WTC11 (cell line): ENCODE results near the gene OR2AE1. TPM values are rescaled to one million over a fixed set of nuclear protein-coding genes. Genes with fewer than 3 reads are reported as not detected.
A peak's percentile ranks its signal among the peaks of the same experiment; 100 is the strongest.

ENCODE experiments used
- ATAC-seq: fragments of 200-7000 bp; cut with Tn5 transposase; 2 replicates; pipeline ENCODE4 v1.10.0; 2021; ENCODE audit warnings: mild to moderate bottlenecking, moderate library complexity
- CTCF ChIA-PET: fragments of 300-600 bp; sonication (Branson Sonifier 250); formaldehyde crosslinking; loops from one replicate; lab custom pipeline; 2021; ENCODE audit warnings: antibody characterized with exemption; lab: Charles Lee
- POLR2A ChIA-PET: fragments of 350-600 bp; sonication (Branson Sonifier 250); formaldehyde crosslinking; loops from one replicate; lab custom pipeline; 2021; ENCODE audit warnings: antibody characterized with exemption; lab: Charles Lee
- DNase-seq: peaks from one replicate; pipeline ENCODE4 v3.0.0; 2021; ENCODE audit warnings: low spot score
- H3K27ac Mint-ChIP-seq: 2 replicates; pipeline ENCODE4 v1.8.0; 2021; ENCODE audit warnings: mixed read lengths
- H3K27me3 Mint-ChIP-seq: 2 replicates; pipeline ENCODE4 v1.8.0; 2021; ENCODE audit warnings: low read depth, mild to moderate bottlenecking, moderate library complexity, mixed read lengths
- H3K36me3 Mint-ChIP-seq: 2 replicates; pipeline ENCODE4 v1.8.0; 2021; ENCODE audit warnings: mixed read lengths
- H3K4me1 Mint-ChIP-seq: 2 replicates; pipeline ENCODE4 v1.8.0; 2022; ENCODE audit warnings: mixed read lengths
- H3K4me3 Mint-ChIP-seq: 2 replicates; pipeline ENCODE4 v1.8.0; 2021; ENCODE audit warnings: mild to moderate bottlenecking, moderate library complexity, mixed read lengths
- H3K9me3 Mint-ChIP-seq: 2 replicates; pipeline ENCODE4 v1.8.0; 2021; ENCODE audit warnings: mixed read lengths
- ATF1 ChIP-seq: sonication (generic); formaldehyde crosslinking; IDR thresholded peaks from 2 replicates; pipeline ENCODE4 v1.8.1; 2023; ENCODE audit warnings: mild to moderate bottlenecking, moderate library complexity, missing genetic modification reagents
- ATF6 ChIP-seq: sonication (generic); formaldehyde crosslinking; IDR thresholded peaks from 2 replicates; pipeline ENCODE4 v1.8.1; 2023; ENCODE audit warnings: mild to moderate bottlenecking, missing genetic modification reagents
- CDX4 ChIP-seq: fragments of 250-450 bp; sonication (Bioruptor Pico); IDR thresholded peaks from 2 replicates; pipeline ENCODE4 v1.9.0; 2021; ENCODE audit warnings: moderate library complexity, mild to moderate bottlenecking, inconsistent platforms, borderline replicate concordance
- CREB1 ChIP-seq: sonication (generic); formaldehyde crosslinking; IDR thresholded peaks from 2 replicates; pipeline ENCODE4 v1.8.0; 2023; ENCODE audit warnings: mild to moderate bottlenecking, missing genetic modification reagents
- ELF4 ChIP-seq: sonication (generic); formaldehyde crosslinking; IDR thresholded peaks from 2 replicates; pipeline ENCODE4 v1.8.1; 2022; ENCODE audit warnings: low read depth, mild to moderate bottlenecking, moderate library complexity, missing genetic modification reagents
- ETV6 ChIP-seq: sonication (generic); formaldehyde crosslinking; IDR thresholded peaks from 2 replicates; pipeline ENCODE4 v1.8.1; 2022; ENCODE audit warnings: mild to moderate bottlenecking, missing genetic modification reagents
- FOXP1 ChIP-seq: sonication (generic); formaldehyde crosslinking; IDR thresholded peaks from 2 replicates; pipeline ENCODE4 v1.8.0; 2022; ENCODE audit warnings: missing genetic modification reagents, mild to moderate bottlenecking, moderate library complexity, borderline replicate concordance
- GABPB1 ChIP-seq: sonication (generic); formaldehyde crosslinking; IDR thresholded peaks from 2 replicates; pipeline ENCODE4 v1.8.1; 2023; ENCODE audit warnings: mild to moderate bottlenecking, missing genetic modification reagents
- HMGXB4 ChIP-seq: sonication (generic); formaldehyde crosslinking; IDR thresholded peaks from 2 replicates; pipeline ENCODE4 v1.8.1; 2023; ENCODE audit warnings: mild to moderate bottlenecking, moderate library complexity, missing genetic modification reagents
- IRF2 ChIP-seq: sonication (generic); formaldehyde crosslinking; IDR thresholded peaks from 2 replicates; pipeline ENCODE4 v1.8.0; 2022; ENCODE audit warnings: low read depth, missing genetic modification reagents, borderline replicate concordance
- NFYB ChIP-seq: sonication (generic); formaldehyde crosslinking; conservative IDR thresholded peaks from 2 replicates; pipeline ENCODE4 v1.8.0; 2022; ENCODE audit warnings: low read depth, missing genetic modification reagents
- NR2C2 ChIP-seq: sonication (generic); formaldehyde crosslinking; IDR thresholded peaks from 2 replicates; pipeline ENCODE4 v1.8.0; 2022; ENCODE audit warnings: mild to moderate bottlenecking, missing genetic modification reagents
- NR3C1 ChIP-seq: sonication (generic); formaldehyde crosslinking; conservative IDR thresholded peaks from 2 replicates; pipeline ENCODE4 v1.8.1; 2023; ENCODE audit warnings: low read depth, mild to moderate bottlenecking, missing genetic modification reagents
- OVOL2 ChIP-seq: fragments of 250-450 bp; sonication (Bioruptor Pico); IDR thresholded peaks from 2 replicates; pipeline ENCODE4 v1.9.0; 2021; ENCODE audit warnings: mild to moderate bottlenecking, borderline replicate concordance
- ZNF263 ChIP-seq: sonication (generic); formaldehyde crosslinking; IDR thresholded peaks from 2 replicates; pipeline ENCODE4 v1.8.1; 2022; ENCODE audit warnings: low read depth, mild to moderate bottlenecking, moderate library complexity, missing genetic modification reagents
- ZNF396 ChIP-seq: fragments of 250-450 bp; sonication (Bioruptor Pico); IDR thresholded peaks from 2 replicates; pipeline ENCODE4 v1.8.0; 2021; ENCODE audit warnings: mild to moderate bottlenecking, moderate library complexity, borderline replicate concordance
- ZNF423 ChIP-seq: fragments of 250-450 bp; sonication (Bioruptor Pico); IDR thresholded peaks from 2 replicates; pipeline ENCODE4 v2.1.2; 2022; ENCODE audit warnings: mild to moderate bottlenecking, moderate library complexity
- ZSCAN18 ChIP-seq: fragments of 250-450 bp; sonication (Bioruptor Pico); IDR thresholded peaks from 2 replicates; pipeline ENCODE4 v2.1.2; 2022; ENCODE audit warnings: mild to moderate bottlenecking, moderate library complexity
- total RNA-seq: library from RNA; stranded (reverse); gene quantifications from 3 replicates; pipeline ENCODE4 v1.2.3, GENCODE V29; 2021

The OR2AE1 gene
- total RNA-seq, 1 experiment from 2014 or later: 0.15 TPM

GRCh38 chr7:99863847-99864440 lies 12.9 kb downstream of the OR2AE1 start:
- no peak overlapping the region for H3K27ac Mint-ChIP-seq
- peaks cover 35% of the 10 kb centered on the region for H3K9me3 Mint-ChIP-seq

GRCh38 chr7:99860281-99861127 lies 16.3 kb downstream of the OR2AE1 start:
- Mint-ChIP-seq H3K4me3 (no peak overlapping the region), H3K27me3 (0 out of 2 replicates have a peak, but pooled peaks cover 3% of the 10 kb centered on the region)
- TF ChIP-seq NFYB (no peak), ZNF423 (CRISPR knock-in tag) (no peak), GABPB1 (peak; percentile 25; the same call in 1 of the 2 replicates), IRF2 (no peak)
- TF ChIP-seq, all 79 proteins: peak for 1
- Mint-ChIP-seq H3K9me3 (peaks cover 25% of the 10 kb centered on the region), H3K27ac (no peak overlapping the region), H3K4me1 (no peaks in the 10 kb centered on the region), H3K36me3 (0 out of 2 replicates have a peak, but pooled peaks cover 8% of the 10 kb centered on the region)
- POLR2A ChIA-PET: no interaction called here
- ATAC-seq (no peak), DNase-seq (no peak)
- CTCF ChIA-PET: no interaction called here

More at GRCh38 chr7:99863847-99864440, 12.9 kb downstream of the OR2AE1 start:
- H3K27me3 Mint-ChIP-seq: 0 out of 2 replicates have a peak, but pooled peaks cover 3% of the 10 kb centered on the region
- H3K4me1 Mint-ChIP-seq: no peaks in the 10 kb centered on the region
- POLR2A ChIA-PET: no interaction called here
- 0 out of 2 replicates have a peak, but pooled peaks cover 8% of the 10 kb centered on the region for H3K36me3 Mint-ChIP-seq
- CTCF ChIA-PET: interaction anchor here (1.1 kb wide), 1 partner anchor 262 kb away, joined by 3 read pairs; no protein-coding TSS in a partner anchor
- DNase-seq: no peak
- ATAC-seq: no peak
- no peak for TF ChIP-seq ATF1 (CRISPR knock-in tag)
- no peak for TF ChIP-seq NR3C1 (CRISPR knock-in tag)
- TF ChIP-seq ZNF263 (CRISPR knock-in tag): no peak
- TF ChIP-seq ATF6 (CRISPR knock-in tag): no peak
- no peak for TF ChIP-seq NR2C2 (CRISPR knock-in tag)
- TF ChIP-seq CDX4 (CRISPR knock-in tag): no peak
- no peak for TF ChIP-seq FOXP1 (CRISPR knock-in tag)
- TF ChIP-seq ZSCAN18 (CRISPR knock-in tag): no peak
- no peak for TF ChIP-seq HMGXB4 (CRISPR knock-in tag)
- no peak for TF ChIP-seq CREB1 (CRISPR knock-in tag)
- no peak for TF ChIP-seq ELF4 (CRISPR knock-in tag)
- TF ChIP-seq ZNF396: no peak
- no peak for TF ChIP-seq ETV6 (CRISPR knock-in tag)
- TF ChIP-seq OVOL2: no peak
- H3K4me3 Mint-ChIP-seq: no peak overlapping the region
